ENCODE measurements around the gene RAMP1.
"Not testable (repeated sequence)": the region's sequence is repeated elsewhere in the genome, so short reads cannot be mapped to it uniquely, and the experiment has no call there.

Gene RAMP1

GRCh38 chr2:237865623-237866041 is 6.2 kb downstream of the RAMP1 start:
- ChIA-PET POLR2A (no interaction called here), CTCF (no interaction called here)
- peak; percentile 28 for DNase-seq (ENCODE audit: extremely low spot score)
- no peak for TF ChIP-seq BHLHE40 (IDR thresholded peaks at IDR 0.05; ENCODE audit: borderline replicate concordance)
- no peak for TF ChIP-seq FOXM1 (IDR thresholded peaks at IDR 0.05; ENCODE audit: borderline replicate concordance)
- no peak for TF ChIP-seq CTBP1 (IDR thresholded peaks at IDR 0.05; ENCODE audit: borderline replicate concordance)
- no peak for TF ChIP-seq L3MBTL2 (conservative IDR thresholded peaks at IDR 0.05)
- no peak for TF ChIP-seq ARNT (IDR thresholded peaks at IDR 0.05)
- no peak for TF ChIP-seq SP1 (IDR thresholded peaks at IDR 0.05)
- no peak for TF ChIP-seq FOXA1 (IDR thresholded peaks at IDR 0.05)
- no peak for TF ChIP-seq ZNF384 (IDR thresholded peaks at IDR 0.05)
- no peak for TF ChIP-seq NFRKB (IDR thresholded peaks at IDR 0.05)
- TF ChIP-seq FOXK2 (IDR thresholded peaks at IDR 0.05): no peak
- no peak for TF ChIP-seq HDGF (IDR thresholded peaks at IDR 0.05; ENCODE audit: borderline replicate concordance)
- no peak for TF ChIP-seq PKNOX1 (IDR thresholded peaks at IDR 0.05)
- TF ChIP-seq LEF1 (IDR thresholded peaks at IDR 0.05; ENCODE audit: borderline replicate concordance): no peak
- TF ChIP-seq SUZ12 (IDR thresholded peaks at IDR 0.05): no peak
- TF ChIP-seq TARDBP (IDR thresholded peaks at IDR 0.05): no peak
- TF ChIP-seq ELF4 (IDR thresholded peaks at IDR 0.05): no peak

GRCh38 chr2:237866101-237866621 is 6.7 kb downstream of the RAMP1 start:
- no peak for DNase-seq (ENCODE audit: extremely low spot score)
- ChIA-PET CTCF (no interaction called here), POLR2A (no interaction called here)
- TF ChIP-seq FOXK2 (IDR thresholded peaks at IDR 0.05): no peak
- no peak for TF ChIP-seq SP1 (IDR thresholded peaks at IDR 0.05)
- no peak for TF ChIP-seq ZNF384 (IDR thresholded peaks at IDR 0.05)
- no peak for TF ChIP-seq NFRKB (IDR thresholded peaks at IDR 0.05)
- TF ChIP-seq HDGF (IDR thresholded peaks at IDR 0.05; ENCODE audit: borderline replicate concordance): no peak
- no peak for TF ChIP-seq SUZ12 (IDR thresholded peaks at IDR 0.05)
- TF ChIP-seq TARDBP (IDR thresholded peaks at IDR 0.05): no peak
- no peak for TF ChIP-seq CTBP1 (IDR thresholded peaks at IDR 0.05; ENCODE audit: borderline replicate concordance)
- TF ChIP-seq ARNT (IDR thresholded peaks at IDR 0.05): no peak
- TF ChIP-seq FOXM1 (IDR thresholded peaks at IDR 0.05; ENCODE audit: borderline replicate concordance): no peak
- no peak for TF ChIP-seq L3MBTL2 (conservative IDR thresholded peaks at IDR 0.05)
- no peak for TF ChIP-seq LEF1 (IDR thresholded peaks at IDR 0.05; ENCODE audit: borderline replicate concordance)
- TF ChIP-seq BHLHE40 (IDR thresholded peaks at IDR 0.05; ENCODE audit: borderline replicate concordance): no peak
- TF ChIP-seq PKNOX1 (IDR thresholded peaks at IDR 0.05): no peak
- TF ChIP-seq FOXA1 (IDR thresholded peaks at IDR 0.05): no peak
- TF ChIP-seq ELF4 (IDR thresholded peaks at IDR 0.05): no peak

GRCh38 chr2:237867465-237867864 is 8.0 kb downstream of the RAMP1 start:
- ChIA-PET POLR2A (no interaction called here), CTCF (no interaction called here)
- no peak for TF ChIP-seq ELF4 (IDR thresholded peaks at IDR 0.05)
- TF ChIP-seq HDGF (IDR thresholded peaks at IDR 0.05; ENCODE audit: borderline replicate concordance): no peak
- no peak for TF ChIP-seq FOXK2 (IDR thresholded peaks at IDR 0.05)
- no peak for TF ChIP-seq LEF1 (IDR thresholded peaks at IDR 0.05; ENCODE audit: borderline replicate concordance)
- no peak for TF ChIP-seq L3MBTL2 (conservative IDR thresholded peaks at IDR 0.05)
- no peak for TF ChIP-seq CTBP1 (IDR thresholded peaks at IDR 0.05; ENCODE audit: borderline replicate concordance)
- TF ChIP-seq FOXA1 (IDR thresholded peaks at IDR 0.05): no peak
- no peak for TF ChIP-seq ZNF384 (IDR thresholded peaks at IDR 0.05)
- no peak for TF ChIP-seq PKNOX1 (IDR thresholded peaks at IDR 0.05)
- DNase-seq (ENCODE audit: extremely low spot score): no peak

GRCh38 chr2:237868074-237868473 is 8.7 kb downstream of the RAMP1 start:
- POLR2A ChIA-PET; DNase-seq (ENCODE audit: extremely low spot score); CTCF ChIA-PET: not testable (repeated sequence)

- CTCF ChIA-PET: no interaction called here
- no peak for DNase-seq (ENCODE audit: extremely low spot score)
- POLR2A ChIA-PET: no interaction called here
- TF ChIP-seq BHLHE40 (IDR thresholded peaks at IDR 0.05; ENCODE audit: borderline replicate concordance) (no peak), CTBP1 (IDR thresholded peaks at IDR 0.05; ENCODE audit: borderline replicate concordance) (no peak), NFRKB (IDR thresholded peaks at IDR 0.05) (no peak), ELF4 (IDR thresholded peaks at IDR 0.05) (no peak), PKNOX1 (IDR thresholded peaks at IDR 0.05) (no peak), HDGF (IDR thresholded peaks at IDR 0.05; ENCODE audit: borderline replicate concordance) (no peak), L3MBTL2 (conservative IDR thresholded peaks at IDR 0.05) (no peak), TARDBP (IDR thresholded peaks at IDR 0.05) (no peak), ZNF384 (IDR thresholded peaks at IDR 0.05) (no peak), FOXM1 (IDR thresholded peaks at IDR 0.05; ENCODE audit: borderline replicate concordance) (no peak), SUZ12 (IDR thresholded peaks at IDR 0.05) (no peak), FOXA1 (IDR thresholded peaks at IDR 0.05) (no peak), SP1 (IDR thresholded peaks at IDR 0.05) (no peak), FOXK2 (IDR thresholded peaks at IDR 0.05) (no peak), LEF1 (IDR thresholded peaks at IDR 0.05; ENCODE audit: borderline replicate concordance) (no peak), ARNT (IDR thresholded peaks at IDR 0.05) (no peak)
Measured at GRCh38 chr2:237868631-237869342, 9.4 kb downstream of the RAMP1 start.

Data from HEK293T (cell line).